Right lobe of liver (tissue), 4 donors: ENCODE results near the gene TMEM213.
"Not testable (repeated sequence)": the region's sequence is repeated elsewhere in the genome, so short reads cannot be mapped to it uniquely, and the experiment has no call there.

Experiments
- POLR2A ChIP-seq: fragments of 450-650 bp; IDR thresholded peaks from one replicate; pipeline ENCODE4 v1.6.1; 2017; ENCODE audit warnings: antibody characterized with exemption, mild to moderate bottlenecking
- TF ChIP-seq, protein P1 (sequence below), 4 donors: fragments of 200-600 bp in 3 of 4; fragments of 450-650 bp in 1 of 4; IDR thresholded peaks; one replicate each; pipeline versions ENCODE4 v1.5.1 to v1.8.0; 2016 to 2022; ENCODE audit warnings: antibody characterized with exemption in 4 of 4, mild to moderate bottlenecking in 2 of 4
- donor health status: DM: no; HTN: no; CAD: no.
- donor health status: DM: no; HTN: no; CAD: no.
- donor health status: DM: no; HTN: yes; CAD: no.

DNA sequence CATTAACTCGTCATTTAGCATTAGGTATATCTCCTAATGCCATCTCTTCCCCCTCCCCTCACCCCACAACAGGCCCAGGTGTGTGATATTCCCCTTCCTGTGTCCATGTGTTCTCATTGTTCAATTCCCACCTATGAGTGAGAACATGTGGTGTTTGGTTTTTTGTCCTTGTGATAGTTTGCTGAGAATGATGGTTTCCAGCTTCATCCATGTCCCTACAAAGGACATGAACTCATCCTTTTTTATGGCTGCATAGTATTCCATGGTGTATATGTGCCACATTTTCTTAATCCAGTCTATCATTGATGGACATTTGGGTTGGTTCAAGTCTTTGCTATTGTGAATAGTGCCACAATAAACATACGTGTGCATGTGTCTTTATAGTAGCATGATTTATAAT is 13.5 kb downstream of the TMEM213 start:
- TF ChIP-seq POLR2A = not testable (repeated sequence)
- TF ChIP-seq, protein P1, sequence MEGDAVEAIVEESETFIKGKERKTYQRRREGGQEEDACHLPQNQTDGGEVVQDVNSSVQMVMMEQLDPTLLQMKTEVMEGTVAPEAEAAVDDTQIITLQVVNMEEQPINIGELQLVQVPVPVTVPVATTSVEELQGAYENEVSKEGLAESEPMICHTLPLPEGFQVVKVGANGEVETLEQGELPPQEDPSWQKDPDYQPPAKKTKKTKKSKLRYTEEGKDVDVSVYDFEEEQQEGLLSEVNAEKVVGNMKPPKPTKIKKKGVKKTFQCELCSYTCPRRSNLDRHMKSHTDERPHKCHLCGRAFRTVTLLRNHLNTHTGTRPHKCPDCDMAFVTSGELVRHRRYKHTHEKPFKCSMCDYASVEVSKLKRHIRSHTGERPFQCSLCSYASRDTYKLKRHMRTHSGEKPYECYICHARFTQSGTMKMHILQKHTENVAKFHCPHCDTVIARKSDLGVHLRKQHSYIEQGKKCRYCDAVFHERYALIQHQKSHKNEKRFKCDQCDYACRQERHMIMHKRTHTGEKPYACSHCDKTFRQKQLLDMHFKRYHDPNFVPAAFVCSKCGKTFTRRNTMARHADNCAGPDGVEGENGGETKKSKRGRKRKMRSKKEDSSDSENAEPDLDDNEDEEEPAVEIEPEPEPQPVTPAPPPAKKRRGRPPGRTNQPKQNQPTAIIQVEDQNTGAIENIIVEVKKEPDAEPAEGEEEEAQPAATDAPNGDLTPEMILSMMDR (IDR thresholded peaks at IDR 0.05) = not testable (repeated sequence)
